ENCODE data around the gene FAM78A. TPM values are rescaled to one million over a fixed set of nuclear protein-coding genes. Genes with fewer than 3 reads are reported as not detected.

FAM78A gene
- total RNA-seq, 4 donors from 2014 or later = 1.7 to 4.0 (median 3.3) TPM

GRCh38 chr9:131298816-131299215, 22.5 kb upstream of the FAM78A start:
- intact Hi-C loops (cut with DNase I) = no loop called here
- Histone ChIP-seq H3K4me1 (peaks cover 0 to 17% (median 0%) of the 10 kb centered on the region in 4 donors), H3K9me3 (no peaks in the 10 kb centered on the region), H3K27ac (replicated peaks in 1 of 4) (no peak overlapping the region), H3K36me3 (peaks cover 0 to 5% (median 0%) of the 10 kb centered on the region in 4 donors), H3K27me3 (no peaks in the 10 kb centered on the region), H3K4me3 (no peak overlapping the region)
- no peak for TF ChIP-seq CTCF (IDR thresholded peaks at IDR 0.05)
- no peak for TF ChIP-seq POLR2A (IDR thresholded peaks at IDR 0.05; ENCODE audit: low read depth)
- TF ChIP-seq POLR2AphosphoS5 (IDR thresholded peaks at IDR 0.05) = no peak
- TF ChIP-seq EP300 (IDR thresholded peaks at IDR 0.05) = no peak
- DNase-seq (ENCODE audit: extremely low spot score) = no peak
- WGBS = 93% methylated on average over 7 of the region's 12 CpGs

GRCh38 chr9:131298341-131298740, 22.0 kb upstream of the FAM78A start:
- Histone ChIP-seq H3K27me3 (no peaks in the 10 kb centered on the region), H3K36me3 (peaks cover 0 to 5% (median 0%) of the 10 kb centered on the region in 4 donors), H3K9me3 (no peaks in the 10 kb centered on the region), H3K4me1 (peaks cover 0 to 17% (median 2%) of the 10 kb centered on the region in 4 donors), H3K27ac (replicated peaks in 1 of 4) (no peak overlapping the region), H3K4me3 (no peak overlapping the region)
- 100% methylated on average over 1 of the region's 5 CpGs for WGBS
- intact Hi-C loops (cut with DNase I) = no loop called here
- DNase-seq (ENCODE audit: extremely low spot score) = no peak
- no peak for TF ChIP-seq POLR2A (IDR thresholded peaks at IDR 0.05; ENCODE audit: low read depth)
- no peak for TF ChIP-seq POLR2AphosphoS5 (IDR thresholded peaks at IDR 0.05)
- no peak for TF ChIP-seq CTCF (IDR thresholded peaks at IDR 0.05)
- TF ChIP-seq EP300 (IDR thresholded peaks at IDR 0.05) = no peak

GRCh38 chr9:131297903-131298302, 21.6 kb upstream of the FAM78A start:
- intact Hi-C loops (cut with DNase I) = no loop called here
- WGBS = 72% methylated on average over 11 of the region's 11 CpGs
- Histone ChIP-seq H3K9me3 (no peaks in the 10 kb centered on the region), H3K27me3 (no peaks in the 10 kb centered on the region), H3K36me3 (peaks cover 0 to 5% (median 0%) of the 10 kb centered on the region in 4 donors), H3K4me1 (peaks cover 0 to 17% (median 3%) of the 10 kb centered on the region in 4 donors), H3K4me3 (no peak overlapping the region), H3K27ac (replicated peaks in 1 of 4) (no peak overlapping the region)
- DNase-seq (ENCODE audit: extremely low spot score) = no peak
- no peak for TF ChIP-seq CTCF (IDR thresholded peaks at IDR 0.05)
- TF ChIP-seq POLR2A (IDR thresholded peaks at IDR 0.05; ENCODE audit: low read depth) = no peak
- no peak for TF ChIP-seq EP300 (IDR thresholded peaks at IDR 0.05)
- no peak for TF ChIP-seq POLR2AphosphoS5 (IDR thresholded peaks at IDR 0.05)

GRCh38 chr9:131296906-131297500, 20.7 kb upstream of the FAM78A start:
- no peaks in the 10 kb centered on the region for H3K27me3 ChIP-seq
- H3K9me3 ChIP-seq = no peaks in the 10 kb centered on the region
- H3K27ac ChIP-seq (replicated peaks in 1 of 4) = no peak overlapping the region
- peaks cover 0 to 16% (median 7%) of the 10 kb centered on the region in 4 donors for H3K4me1 ChIP-seq
- no peak for DNase-seq (ENCODE audit: extremely low spot score)
- TF ChIP-seq CTCF (IDR thresholded peaks at IDR 0.05) (no peak), EP300 (IDR thresholded peaks at IDR 0.05) (no peak), POLR2A (IDR thresholded peaks at IDR 0.05; ENCODE audit: low read depth) (no peak), POLR2AphosphoS5 (IDR thresholded peaks at IDR 0.05) (no peak)
- intact Hi-C loops (cut with DNase I) = no loop called here
- H3K4me3 ChIP-seq = no peak overlapping the region
- 90% methylated on average over 8 of the region's 8 CpGs for WGBS
- no peaks in the 10 kb centered on the region for H3K36me3 ChIP-seq

GRCh38 chr9:131296460-131296859, 20.1 kb upstream of the FAM78A start:
- TF ChIP-seq POLR2A (IDR thresholded peaks at IDR 0.05; ENCODE audit: low read depth) (no peak), CTCF (IDR thresholded peaks at IDR 0.05) (no peak), POLR2AphosphoS5 (IDR thresholded peaks at IDR 0.05) (no peak), EP300 (IDR thresholded peaks at IDR 0.05) (no peak)
- no peak for DNase-seq (ENCODE audit: extremely low spot score)
- intact Hi-C loops (cut with DNase I) = no loop called here
- Histone ChIP-seq H3K9me3 (no peaks in the 10 kb centered on the region), H3K4me3 (no peak overlapping the region), H3K36me3 (no peaks in the 10 kb centered on the region), H3K4me1 (peaks cover 0 to 17% (median 11%) of the 10 kb centered on the region in 4 donors), H3K27ac (replicated peaks in 1 of 4) (no peak overlapping the region), H3K27me3 (no peaks in the 10 kb centered on the region)
- WGBS = 73% methylated on average over 7 of the region's 9 CpGs

Data from esophagus muscularis mucosa (tissue), 4 donors.